HG02588 (cell line): Measurements from ENCODE around the gene CDK5RAP1.

Source experiments
- ATAC-seq: cut with Tn5 transposase; IDR thresholded peaks from one replicate; pipeline ENCODE4 v1.9.1; 2021; ENCODE audit warnings: mild to moderate bottlenecking, moderate library complexity; ENCODE audit not compliant: unreplicated experiment

CDK5RAP1 gene

DNA sequence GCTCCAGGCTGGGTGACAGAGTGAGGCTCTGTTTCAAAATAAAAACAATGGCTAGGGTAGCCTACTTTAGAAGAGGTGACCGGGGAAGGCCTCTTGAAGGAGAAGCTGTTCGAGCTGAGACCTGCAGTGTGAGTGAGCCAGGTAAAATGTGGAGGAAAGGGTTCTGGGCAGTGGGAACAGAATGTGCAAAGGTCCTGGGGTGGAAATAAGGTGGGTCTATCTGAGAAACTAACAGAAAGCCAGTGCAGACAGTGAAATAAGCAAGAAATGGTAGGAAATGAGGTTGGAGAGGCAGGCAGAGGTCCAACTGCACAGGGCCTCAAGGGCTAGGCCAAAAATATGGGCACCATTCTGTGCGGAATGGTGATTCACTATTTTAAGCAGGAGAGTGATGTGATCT is 64.9 kb downstream of the CDK5RAP1 start:
- ATAC-seq = no peak

DNA sequence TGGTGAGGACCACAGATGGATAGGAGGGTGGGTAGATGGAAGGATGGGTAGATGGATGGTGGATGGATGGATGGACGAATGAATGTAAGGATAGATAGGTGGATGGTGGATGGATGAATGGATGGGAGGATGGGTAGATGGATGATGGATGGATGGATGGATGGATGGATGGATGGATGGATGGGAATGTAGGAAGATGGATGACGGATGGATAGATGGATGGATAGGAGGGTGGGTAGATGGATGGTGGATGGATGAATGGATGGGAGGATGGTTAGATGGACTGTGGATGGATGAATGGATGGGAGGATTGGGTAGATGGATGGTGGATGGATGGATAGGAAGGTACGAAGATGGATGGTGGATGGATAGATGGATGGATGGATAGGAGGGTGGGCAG is 67.2 kb downstream of the CDK5RAP1 start:
- ATAC-seq = no peak

DNA sequence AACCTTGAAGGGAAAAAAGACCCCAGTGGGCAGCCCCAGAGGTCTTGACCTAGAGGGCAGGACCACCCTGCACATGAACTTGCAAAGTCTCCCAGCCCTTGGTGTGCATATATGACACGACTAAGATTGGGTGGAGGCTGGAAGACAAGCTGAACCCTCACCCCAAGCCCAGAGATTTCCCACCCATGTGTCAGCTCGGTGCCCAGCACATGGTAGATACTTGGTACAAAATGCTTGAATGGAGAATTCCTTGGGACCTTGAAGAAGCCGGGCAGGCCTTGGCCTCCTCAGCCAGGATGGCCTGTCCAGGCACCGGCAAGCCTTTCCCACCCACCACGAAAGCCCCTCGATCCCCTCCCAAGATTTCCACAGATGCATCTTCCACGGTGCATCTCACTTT is 67.7 kb downstream of the CDK5RAP1 start:
- no peak for ATAC-seq

GRCh38 chr20:33332905-33333456 is 68.3 kb downstream of the CDK5RAP1 start:
- no peak for ATAC-seq

DNA sequence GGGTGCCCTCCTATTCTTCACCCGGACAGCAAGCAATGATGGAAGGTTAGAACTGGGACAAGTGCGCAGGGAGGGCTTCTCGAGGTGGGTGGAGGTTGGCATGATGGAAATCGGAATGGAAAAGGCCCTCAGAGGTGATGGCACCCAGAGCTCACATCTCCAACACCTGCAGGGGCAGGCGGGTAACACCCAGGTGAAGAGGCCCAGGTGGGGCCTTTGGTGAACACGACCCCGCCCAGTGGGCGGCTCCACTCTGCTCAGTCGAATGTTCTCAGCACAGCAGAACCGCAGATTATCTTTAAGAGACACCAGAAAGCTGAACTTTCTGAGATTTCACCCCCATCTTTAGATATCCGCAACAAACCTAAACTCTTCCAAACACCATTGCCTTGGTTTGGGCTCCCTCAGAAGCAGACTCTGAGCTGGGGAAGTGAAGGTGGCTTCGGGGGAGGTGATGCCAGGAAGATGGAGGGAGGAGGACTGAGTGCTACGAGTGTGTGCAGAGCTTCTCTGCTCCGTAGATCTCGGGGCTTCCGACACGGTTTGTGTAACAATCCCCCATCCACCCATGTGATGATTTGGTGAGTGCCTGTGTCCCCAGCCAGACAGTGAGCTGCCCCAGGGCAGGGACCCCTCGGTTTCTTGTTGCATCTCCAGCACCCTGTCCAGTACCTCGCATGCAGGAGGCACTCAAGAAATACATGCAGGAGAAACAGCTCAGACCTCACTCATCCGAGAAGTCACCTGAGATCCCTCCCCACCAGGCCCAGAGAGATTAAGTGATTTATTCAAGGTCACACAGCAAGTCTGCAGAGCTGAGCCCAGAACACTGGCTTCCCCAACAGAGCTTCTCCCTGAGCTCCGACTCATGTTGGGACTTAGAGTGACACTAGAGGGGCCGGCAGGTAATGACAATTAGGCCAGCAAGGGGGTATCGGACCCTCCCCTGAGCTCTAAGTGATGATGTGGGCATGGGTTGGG is 72.9 kb downstream of the CDK5RAP1 start:
- ATAC-seq = no peak

DNA sequence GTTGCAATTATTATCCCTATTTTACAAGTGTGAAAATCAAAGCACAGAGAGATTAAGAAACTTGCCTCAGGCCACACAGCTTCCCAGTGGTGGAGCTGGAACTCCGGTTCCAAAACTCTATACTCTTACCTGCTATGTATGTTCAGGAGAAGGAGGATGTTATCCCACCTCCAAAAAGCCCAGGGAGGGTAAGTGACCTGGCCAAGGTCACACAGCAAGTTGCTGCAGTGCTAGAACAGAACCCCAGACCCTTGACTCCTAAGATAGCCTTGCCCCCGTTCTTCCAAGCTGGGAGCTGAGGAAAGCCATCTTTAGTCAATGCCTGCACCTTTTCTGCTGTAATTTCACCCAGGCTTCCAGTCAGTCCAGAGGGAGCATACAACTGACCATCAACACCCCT is 76.0 kb downstream of the CDK5RAP1 start:
- no peak for ATAC-seq

DNA sequence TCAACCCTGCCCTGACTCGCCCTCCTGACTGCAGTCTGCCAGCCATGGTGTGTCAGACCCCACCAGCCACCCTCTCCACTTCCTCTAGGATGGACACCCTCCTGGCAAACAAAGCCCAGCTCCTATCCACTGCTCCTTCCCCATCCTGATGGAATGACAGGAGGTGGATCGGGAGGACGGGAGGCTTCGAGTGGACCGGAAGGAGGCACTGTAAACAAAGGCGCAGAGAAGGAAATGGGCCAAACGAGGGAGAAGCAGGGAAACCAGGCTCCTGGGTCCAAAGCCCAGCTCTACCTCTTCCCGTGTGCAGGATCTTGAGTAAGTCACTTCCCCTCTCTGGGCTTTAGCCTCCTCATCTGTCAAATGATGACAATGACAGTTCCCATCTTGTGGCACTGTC is 78.1 kb downstream of the CDK5RAP1 start:
- ATAC-seq = no peak

- ATAC-seq = no peak
These were observed 78.9 kb downstream of the CDK5RAP1 start for GRCh38 chr20:33322456-33322855.

DNA sequence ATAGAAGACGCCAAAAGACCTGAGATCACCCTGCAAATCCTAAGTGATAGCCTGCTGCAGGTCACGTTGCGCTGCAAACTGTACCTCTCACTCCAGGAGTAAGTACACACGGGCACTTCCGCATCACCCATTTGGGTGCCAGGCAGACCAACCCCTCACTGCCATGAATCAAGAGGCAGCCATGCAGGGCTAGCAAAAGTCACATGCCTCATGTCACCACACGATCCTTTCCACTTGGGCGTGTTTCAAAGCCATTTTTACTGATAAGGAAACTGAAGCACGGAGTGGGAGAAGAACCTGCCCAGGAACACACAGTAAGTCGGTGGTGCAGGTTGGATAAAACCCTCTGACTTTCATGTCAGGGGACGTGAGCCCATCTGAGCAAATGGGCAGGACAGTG is 81.3 kb downstream of the CDK5RAP1 start:
- no peak for ATAC-seq

- ATAC-seq = no peak
These were observed 83.3 kb downstream of the CDK5RAP1 start for GRCh38 chr20:33318096-33318429.

DNA sequence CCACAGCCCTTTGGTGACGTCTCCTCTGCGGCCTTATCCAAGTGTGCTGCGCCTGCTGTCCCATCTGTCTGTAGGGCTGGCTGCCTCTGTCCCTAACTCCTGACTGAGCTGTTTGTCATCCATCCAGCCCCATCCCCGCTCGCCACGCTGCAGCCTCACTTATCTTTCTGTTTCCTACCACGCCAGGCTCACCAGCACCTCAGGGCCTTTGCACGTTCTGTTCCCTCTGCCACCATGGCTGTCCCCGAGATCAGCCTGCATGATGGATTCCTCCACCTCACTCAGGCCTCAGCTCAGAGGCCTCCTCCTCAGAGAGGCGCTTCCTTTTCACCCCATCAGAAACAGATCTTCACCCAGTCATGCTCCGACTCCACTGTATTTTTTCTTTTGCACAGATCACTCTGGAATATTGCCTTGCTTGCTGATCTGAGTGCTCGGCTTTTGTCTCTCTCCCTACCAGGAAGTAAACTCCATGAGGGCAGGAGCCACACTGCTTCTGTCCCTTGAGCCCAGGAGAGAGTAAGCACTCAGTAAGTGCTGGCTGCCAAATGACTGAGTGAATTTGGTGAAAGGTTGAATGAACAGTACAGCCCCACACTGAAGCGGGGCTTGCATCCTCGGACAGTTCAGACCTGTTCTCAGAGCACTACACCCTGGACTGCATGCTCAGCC is 83.8 kb downstream of the CDK5RAP1 start:
- ATAC-seq = no peak

GRCh38 chr20:33316958-33317357 is 84.4 kb downstream of the CDK5RAP1 start:
- ATAC-seq = no peak

DNA sequence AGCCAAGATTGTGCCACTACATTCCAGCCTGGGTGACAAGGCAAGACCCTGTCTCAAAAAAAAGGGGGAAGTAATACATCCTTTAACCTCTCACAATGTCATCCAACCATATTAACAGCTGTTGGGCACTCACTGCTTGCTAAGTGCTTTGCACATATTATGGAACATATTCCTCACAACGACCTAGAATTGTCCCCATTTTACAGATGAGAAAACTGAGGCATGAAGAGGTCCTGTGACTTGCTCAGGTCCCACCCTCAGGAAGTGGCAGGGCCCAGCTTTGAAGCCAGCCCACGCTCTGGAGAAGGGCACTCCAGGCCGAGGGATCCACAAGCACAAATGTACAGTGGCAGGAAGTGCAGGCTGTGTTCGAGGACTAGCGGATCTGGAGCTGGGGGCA is 85.0 kb downstream of the CDK5RAP1 start:
- ATAC-seq = no peak

DNA sequence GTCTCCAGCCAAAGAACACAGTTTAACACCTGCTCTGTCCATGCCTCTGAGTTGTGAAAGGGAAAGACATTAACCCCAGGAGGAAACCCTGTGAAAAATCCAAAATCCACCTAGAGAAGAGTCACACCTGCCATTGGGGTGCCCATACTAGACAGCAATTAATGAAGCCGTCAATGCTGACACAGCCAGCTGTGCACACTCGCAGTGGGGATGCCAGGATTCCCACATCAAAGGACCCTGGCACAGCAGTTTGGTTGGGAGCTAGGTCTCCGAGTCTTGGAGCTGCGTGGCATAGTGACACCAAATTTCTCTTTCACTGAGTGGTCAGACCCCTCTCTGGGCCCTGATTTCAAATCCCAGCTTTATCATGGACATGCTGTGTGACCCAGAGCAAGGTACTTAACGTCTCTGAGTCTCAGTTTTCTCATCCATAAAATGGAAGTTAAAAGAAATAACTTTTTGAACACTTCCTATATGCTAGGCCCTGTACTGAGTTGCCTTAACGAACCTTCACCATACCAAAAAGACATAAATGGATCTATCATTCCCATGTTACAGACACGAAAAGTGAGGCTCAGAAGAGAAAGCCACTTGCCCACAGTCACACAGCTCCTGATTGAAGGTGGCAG is 87.5 kb downstream of the CDK5RAP1 start:
- ATAC-seq = no peak

GRCh38 chr20:33312583-33312982 is 88.7 kb downstream of the CDK5RAP1 start:
- ATAC-seq = no peak

GRCh38 chr20:33311996-33312395 is 89.3 kb downstream of the CDK5RAP1 start:
- no peak for ATAC-seq

DNA sequence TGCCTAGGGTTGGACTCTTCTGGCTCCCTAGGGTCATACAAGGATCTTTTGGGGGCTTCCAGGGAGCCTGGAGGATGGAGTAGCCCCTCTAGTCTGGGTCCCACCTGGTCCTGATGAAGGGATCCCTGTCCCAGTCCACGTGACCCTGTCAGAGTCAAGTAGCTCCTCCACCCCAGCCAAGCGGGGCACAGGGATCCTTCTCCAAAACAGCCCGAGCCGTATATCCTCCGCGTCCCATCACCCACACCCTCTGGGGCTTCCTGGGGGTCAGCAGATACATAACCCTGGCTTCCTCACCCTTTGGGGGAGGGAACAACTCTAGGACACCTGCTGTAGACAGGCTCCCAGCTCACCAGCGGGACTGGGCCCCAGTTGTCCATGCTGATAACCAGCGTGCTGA is 90.3 kb downstream of the CDK5RAP1 start:
- no peak for ATAC-seq

DNA sequence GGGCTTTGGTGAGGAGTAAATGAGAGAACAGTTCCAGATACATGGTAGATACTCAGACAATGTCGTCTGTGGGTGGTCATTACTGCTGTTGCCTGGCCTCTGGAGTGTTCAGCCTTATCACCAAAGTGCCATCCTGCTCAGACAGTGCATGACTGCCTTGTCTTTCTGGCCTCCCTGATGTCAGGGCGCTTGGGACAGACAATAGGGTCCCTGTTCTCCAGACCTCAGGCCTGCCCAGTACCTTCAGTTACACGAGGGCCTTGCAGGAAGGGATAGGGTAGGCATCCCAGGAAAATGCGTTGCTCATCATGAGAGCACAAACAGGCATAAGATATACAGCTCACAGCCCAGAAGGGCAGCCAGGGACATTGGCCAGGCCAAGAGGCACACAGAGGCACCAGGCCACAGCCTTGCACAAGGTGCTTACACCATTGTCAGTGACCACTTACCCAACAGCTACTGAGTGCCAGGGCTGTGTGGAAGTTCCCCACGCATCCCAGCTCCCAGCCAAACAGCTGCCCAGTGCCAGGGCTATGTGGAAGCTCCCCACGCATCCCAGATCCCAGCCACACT is 90.9 kb downstream of the CDK5RAP1 start:
- no peak for ATAC-seq

- ATAC-seq = no peak
These were observed 91.7 kb downstream of the CDK5RAP1 start for GRCh38 chr20:33309631-33310030.
